Measurements from ENCODE around the gene BUB1.
"Not testable (repeated sequence)": the region's sequence is repeated elsewhere in the genome, so short reads cannot be mapped to it uniquely, and the experiment has no call there.

Gene BUB1

DNA sequence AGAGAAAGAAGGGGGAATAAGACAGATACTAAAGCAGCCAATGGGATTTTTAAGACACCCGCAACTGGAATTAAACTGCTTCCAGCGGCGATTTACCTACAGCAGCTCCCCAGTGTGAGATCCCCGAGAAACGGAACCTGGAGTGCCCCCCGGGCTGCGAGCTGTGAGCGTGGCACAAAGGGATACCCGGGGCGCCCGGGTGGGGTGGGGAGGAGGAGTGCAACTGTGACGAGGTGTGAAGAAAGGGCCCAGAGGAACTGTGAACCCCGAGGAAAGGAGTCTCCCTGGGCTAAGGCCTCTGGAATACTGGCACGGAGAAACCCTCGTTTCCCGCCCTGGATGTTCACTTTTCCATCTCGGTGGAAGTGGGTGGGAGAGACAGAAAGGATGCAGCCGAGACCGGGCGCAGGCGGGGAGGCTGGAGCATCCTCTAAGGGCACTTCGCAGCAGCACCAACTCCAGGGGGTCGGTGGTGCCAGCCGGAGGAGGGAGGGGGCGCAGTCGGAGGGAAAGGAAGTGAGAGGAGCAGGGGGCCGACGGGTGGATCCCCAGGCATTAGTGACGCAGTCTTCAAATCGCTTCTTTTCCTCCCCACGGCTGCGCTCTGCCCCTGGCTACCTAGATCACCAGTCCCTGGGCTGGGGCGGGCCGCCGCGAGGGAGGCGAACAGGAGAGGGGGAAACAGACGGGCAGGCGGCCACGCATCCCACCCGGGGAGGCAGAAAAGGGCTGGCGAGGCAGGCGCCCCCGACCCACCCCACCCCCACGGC lies 67.8 kb downstream of the BUB1 start:
- not testable (repeated sequence) for H3K4me3 ChIP-seq (ENCODE audit: low read depth in 1 of 2, low read length in 1 of 2); H3K27ac ChIP-seq; H3K4me1 ChIP-seq (ENCODE audit: control insufficient read depth in 1 of 2, insufficient read depth in 1 of 2, low read depth in 1 of 2, low read length in 1 of 2); H3K9me3 ChIP-seq; H3K36me3 ChIP-seq
- H3K27me3 ChIP-seq, result peaks cover 27% of the 10 kb centered on the region

DNA sequence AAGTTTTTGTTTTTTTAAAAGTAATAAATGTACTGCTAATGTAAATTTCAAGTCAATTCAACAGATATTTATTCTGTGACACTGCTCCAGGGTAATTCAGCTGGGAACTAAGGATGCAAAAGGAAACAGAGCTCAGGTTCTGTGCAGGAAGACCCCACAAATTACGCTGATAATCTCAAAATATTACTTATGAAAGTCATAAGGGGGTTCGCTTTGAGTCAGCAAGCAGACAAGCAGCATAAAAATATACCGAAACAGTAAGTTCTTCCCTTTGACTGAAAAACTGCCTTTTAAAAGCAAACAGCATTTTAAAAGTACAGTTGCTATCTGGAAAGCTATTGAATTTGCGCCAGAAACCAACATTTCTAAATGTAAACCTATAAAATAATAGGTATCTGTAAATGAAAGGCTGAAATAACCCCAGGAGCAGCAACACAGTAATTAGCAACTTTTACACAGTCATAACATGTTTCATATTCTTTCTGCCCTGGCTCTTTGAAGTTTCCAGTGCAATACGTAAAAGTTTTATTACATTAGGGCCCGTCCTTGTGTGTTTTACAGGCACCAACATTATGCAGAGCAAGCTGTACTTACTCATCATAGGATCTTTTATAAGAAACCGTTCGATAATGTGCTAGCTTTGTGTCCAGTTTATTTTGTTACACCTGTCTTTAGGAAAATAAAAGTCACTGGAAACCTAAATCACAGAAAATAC lies 68.9 kb downstream of the BUB1 start:
- H3K36me3 ChIP-seq; H3K9me3 ChIP-seq; H3K27ac ChIP-seq; H3K4me3 ChIP-seq (ENCODE audit: low read depth in 1 of 2, low read length in 1 of 2); H3K4me1 ChIP-seq (ENCODE audit: control insufficient read depth in 1 of 2, insufficient read depth in 1 of 2, low read depth in 1 of 2, low read length in 1 of 2): not testable (repeated sequence)
- H3K27me3 ChIP-seq, result peaks cover 28% of the 10 kb centered on the region

DNA sequence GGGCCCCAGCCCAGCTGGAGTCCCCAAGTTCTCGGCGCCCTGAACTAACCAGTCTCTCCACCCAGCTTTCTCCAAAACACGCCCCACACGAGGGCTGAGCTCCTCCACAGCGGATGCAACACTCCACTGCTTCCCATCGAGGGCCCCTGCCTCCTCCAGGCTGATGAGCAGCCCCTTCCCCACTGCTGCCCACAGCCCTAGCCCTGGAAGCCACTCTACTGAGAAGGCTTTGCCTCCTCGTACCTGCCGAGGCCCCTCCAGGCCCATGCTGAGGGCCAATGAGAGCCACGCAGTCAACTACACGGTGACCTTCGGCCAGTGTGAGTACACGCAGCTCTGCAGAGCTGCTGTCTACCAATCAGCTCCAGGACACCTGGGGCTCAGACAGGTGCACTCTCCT lies 72.8 kb downstream of the BUB1 start:
- H3K4me1 ChIP-seq (ENCODE audit: control insufficient read depth in 1 of 2, insufficient read depth in 1 of 2, low read depth in 1 of 2, low read length in 1 of 2); H3K4me3 ChIP-seq (ENCODE audit: low read depth in 1 of 2, low read length in 1 of 2); H3K36me3 ChIP-seq; H3K9me3 ChIP-seq; H3K27ac ChIP-seq: not testable (repeated sequence)
- peaks cover 22% of the 10 kb centered on the region for H3K27me3 ChIP-seq

GRCh38 chr2:110603917-110604591 lies 73.8 kb downstream of the BUB1 start:
- H3K9me3 ChIP-seq; H3K36me3 ChIP-seq; H3K27ac ChIP-seq; H3K4me3 ChIP-seq (ENCODE audit: low read depth in 1 of 2, low read length in 1 of 2); H3K4me1 ChIP-seq (ENCODE audit: control insufficient read depth in 1 of 2, insufficient read depth in 1 of 2, low read depth in 1 of 2, low read length in 1 of 2): not testable (repeated sequence)
- H3K27me3 ChIP-seq, result peaks cover 16% of the 10 kb centered on the region

DNA sequence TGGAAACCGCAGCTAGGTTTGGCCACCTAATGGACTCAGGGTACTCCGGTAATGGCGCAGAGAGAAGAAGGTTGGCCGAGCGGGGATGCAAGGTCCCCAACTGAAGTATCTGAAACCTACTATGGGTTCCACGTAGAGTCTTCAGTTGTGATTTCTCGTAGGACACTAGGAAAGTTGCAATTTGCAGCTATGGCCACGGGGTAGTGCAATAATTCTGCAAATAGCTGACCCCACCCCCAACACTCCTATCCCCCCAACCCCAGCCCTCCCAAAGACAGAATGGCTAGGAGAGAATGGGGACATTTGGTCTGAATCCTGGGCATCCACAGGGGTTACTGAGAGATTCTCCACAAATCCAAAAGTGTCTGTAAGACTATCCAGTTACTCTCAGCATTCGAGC lies 75.7 kb downstream of the BUB1 start:
- not testable (repeated sequence) for H3K27ac ChIP-seq; H3K4me1 ChIP-seq (ENCODE audit: control insufficient read depth in 1 of 2, insufficient read depth in 1 of 2, low read depth in 1 of 2, low read length in 1 of 2); H3K9me3 ChIP-seq; H3K4me3 ChIP-seq (ENCODE audit: low read depth in 1 of 2, low read length in 1 of 2); H3K36me3 ChIP-seq
- H3K27me3 ChIP-seq, result peaks cover 16% of the 10 kb centered on the region

DNA sequence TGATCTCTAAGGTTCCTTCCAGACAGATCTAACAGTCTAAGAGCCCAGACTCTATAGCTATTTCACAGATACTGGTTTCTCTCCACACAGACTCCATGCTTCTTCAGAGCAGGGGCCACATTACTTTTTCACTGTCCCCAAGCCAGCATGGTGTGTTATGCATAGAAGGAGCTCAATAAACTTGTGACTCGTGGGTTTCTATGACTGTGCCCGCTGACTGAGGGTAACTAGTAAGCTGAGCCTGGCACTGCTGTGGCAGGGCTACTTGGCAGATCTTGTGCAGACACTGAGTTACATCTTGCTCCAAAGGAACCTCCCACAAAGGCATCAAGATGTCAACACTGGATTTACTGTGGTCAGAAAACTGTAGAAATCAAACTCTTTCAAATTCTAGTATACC lies 85.9 kb downstream of the BUB1 start:
- not testable (repeated sequence) for H3K36me3 ChIP-seq; H3K27ac ChIP-seq; H3K4me3 ChIP-seq (ENCODE audit: low read depth in 1 of 2, low read length in 1 of 2); H3K27me3 ChIP-seq; H3K9me3 ChIP-seq; H3K4me1 ChIP-seq (ENCODE audit: control insufficient read depth in 1 of 2, insufficient read depth in 1 of 2, low read depth in 1 of 2, low read length in 1 of 2)

DNA sequence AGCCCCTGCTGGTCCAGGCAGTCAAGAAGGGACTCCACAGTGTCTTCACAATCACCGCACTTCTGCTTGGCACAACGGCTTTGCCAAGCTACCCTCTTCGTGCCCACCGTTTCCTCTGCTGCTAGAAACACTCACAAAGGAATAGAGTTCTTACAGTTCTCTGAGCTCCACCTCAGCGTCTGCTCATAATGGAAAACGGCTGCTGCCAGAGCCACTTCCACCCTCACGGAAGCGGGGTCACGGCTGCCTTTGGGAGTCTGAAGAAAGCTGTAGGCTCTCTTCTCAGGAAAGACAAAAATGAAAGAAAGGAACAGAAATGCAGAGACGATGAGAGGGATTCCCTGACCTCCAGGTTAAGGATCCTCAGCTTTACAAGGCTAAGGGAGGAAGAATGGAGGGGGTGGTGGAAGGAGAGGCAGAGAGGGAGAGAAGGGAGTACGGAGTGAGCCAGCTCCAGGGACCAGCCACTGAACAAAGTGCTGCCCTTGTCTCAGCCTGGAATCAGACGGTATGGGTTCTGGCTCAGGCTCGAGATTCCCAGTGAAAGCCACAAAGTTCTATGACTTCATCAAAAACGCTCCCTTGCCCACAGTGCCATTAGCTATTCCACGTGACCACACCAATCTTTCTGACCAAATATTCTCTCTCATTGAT lies 88.1 kb downstream of the BUB1 start:
- H3K36me3 ChIP-seq; H3K27me3 ChIP-seq; H3K27ac ChIP-seq; H3K9me3 ChIP-seq; H3K4me1 ChIP-seq (ENCODE audit: control insufficient read depth in 1 of 2, insufficient read depth in 1 of 2, low read depth in 1 of 2, low read length in 1 of 2); H3K4me3 ChIP-seq (ENCODE audit: low read depth in 1 of 2, low read length in 1 of 2): not testable (repeated sequence)

GRCh38 chr2:110588520-110588919 lies 89.3 kb downstream of the BUB1 start:
- H3K27ac ChIP-seq; H3K4me1 ChIP-seq (ENCODE audit: control insufficient read depth in 1 of 2, insufficient read depth in 1 of 2, low read depth in 1 of 2, low read length in 1 of 2); H3K36me3 ChIP-seq; H3K4me3 ChIP-seq (ENCODE audit: low read depth in 1 of 2, low read length in 1 of 2); H3K27me3 ChIP-seq; H3K9me3 ChIP-seq: not testable (repeated sequence)

All from neutrophil (primary cell).